GM11168 (cell line): Measurements from ENCODE around the gene AIFM1.

Source experiments
- in situ Hi-C: fragments of 300-500 bp; cut with MboI; formaldehyde crosslinking; loops from one replicate; pipeline ENCODE4 v1.12.0; 2022; ENCODE audit warnings: low sequenced_read_pairs; ENCODE audit not compliant: unreplicated experiment

AIFM1 gene

GRCh38 chrX:130171446-130172126, 5.9 kb upstream of the AIFM1 start, which contains the start of gene RAB33A:
RAB33A (plus strand) TSS chrX:130171962; CDS start chrX:130172063, 101 bp downstream.
- in situ Hi-C loops: no loop called here

GRCh38 chrX:130170752-130171445, 5.3 kb upstream of the AIFM1 start:
- in situ Hi-C loops: no loop called here

- in situ Hi-C loops: no loop called here
These were observed 1.4 kb upstream of the AIFM1 start for GRCh38 chrX:130167040-130167439.

GRCh38 chrX:130166503-130166777, 799 bp upstream of the AIFM1 start:
- in situ Hi-C loops: no loop called here

- in situ Hi-C loops: no loop called here
These were observed 399 bp downstream of the AIFM1 start for GRCh38 chrX:130165181-130165702.

- in situ Hi-C loops: no loop called here
These were observed 2.2 kb downstream of the AIFM1 start for GRCh38 chrX:130163398-130163797.

GRCh38 chrX:130162094-130162735, 3.4 kb downstream of the AIFM1 start:
- in situ Hi-C loops: no loop called here

GRCh38 chrX:130159776-130160175, 5.9 kb downstream of the AIFM1 start:
- in situ Hi-C loops: no loop called here

GRCh38 chrX:130158311-130158710, 7.3 kb downstream of the AIFM1 start:
- in situ Hi-C loops: no loop called here

GRCh38 chrX:130155564-130155963, 10.1 kb downstream of the AIFM1 start:
- in situ Hi-C loops: no loop called here

GRCh38 chrX:130147631-130148030, 18.0 kb downstream of the AIFM1 start:
- in situ Hi-C loops: no loop called here

- in situ Hi-C loops: no loop called here
These were observed 20.5 kb downstream of the AIFM1 start for GRCh38 chrX:130145123-130145522.

- in situ Hi-C loops: no loop called here
These were observed 21.1 kb downstream of the AIFM1 start for GRCh38 chrX:130144509-130144908.

GRCh38 chrX:130139474-130140201, 26.0 kb downstream of the AIFM1 start:
- in situ Hi-C loops: no loop called here

GRCh38 chrX:130136961-130137360, 28.7 kb downstream of the AIFM1 start:
- in situ Hi-C loops: no loop called here

- in situ Hi-C loops: no loop called here
These were observed 29.1 kb downstream of the AIFM1 start for GRCh38 chrX:130136496-130136895.

GRCh38 chrX:130130990-130131389, 34.7 kb downstream of the AIFM1 start:
- in situ Hi-C loops: no loop called here

GRCh38 chrX:130125091-130125874, 40.4 kb downstream of the AIFM1 start:
- in situ Hi-C loops: loop anchor here (10.0 kb wide), 1 partner anchor 50 kb away; no protein-coding TSS in a partner anchor

- in situ Hi-C loops: loop anchor here (10.0 kb wide), 1 partner anchor 50 kb away; no protein-coding TSS in a partner anchor
These were observed 41.1 kb downstream of the AIFM1 start for GRCh38 chrX:130124577-130124976.

GRCh38 chrX:130121505-130121800, 44.2 kb downstream of the AIFM1 start:
- in situ Hi-C loops: loop anchor here (10.0 kb wide), 1 partner anchor 47 kb away; no protein-coding TSS in a partner anchor
